HuH-7 (cell line): ENCODE data around the gene LINGO3.

Source experiments
- DNase-seq: peaks from one replicate; pipeline ENCODE4 v3.0.0; 2011; ENCODE audit warnings: low spot score

LINGO3 gene

GRCh38 chr19:2261438-2262172 lies 46.3 kb downstream of the LINGO3 start:
- no peak for DNase-seq

- DNase-seq, result no peak
These were observed 47.6 kb downstream of the LINGO3 start for GRCh38 chr19:2260341-2260805.

GRCh38 chr19:2259336-2259735 lies 48.6 kb downstream of the LINGO3 start:
- no peak for DNase-seq
